NCI-H524 treated with DMSO at 0.1 percent for 48 hours (cell line): ENCODE data around the gene MRAP.
"Not testable (repeated sequence)": the region's sequence is repeated elsewhere in the genome, so short reads cannot be mapped to it uniquely, and the experiment has no call there.

Experiments
- DNase-seq: peaks from one replicate; lab custom pipeline; 2025; lab: John Stamatoyannopoulos, UW

Gene MRAP

DNA sequence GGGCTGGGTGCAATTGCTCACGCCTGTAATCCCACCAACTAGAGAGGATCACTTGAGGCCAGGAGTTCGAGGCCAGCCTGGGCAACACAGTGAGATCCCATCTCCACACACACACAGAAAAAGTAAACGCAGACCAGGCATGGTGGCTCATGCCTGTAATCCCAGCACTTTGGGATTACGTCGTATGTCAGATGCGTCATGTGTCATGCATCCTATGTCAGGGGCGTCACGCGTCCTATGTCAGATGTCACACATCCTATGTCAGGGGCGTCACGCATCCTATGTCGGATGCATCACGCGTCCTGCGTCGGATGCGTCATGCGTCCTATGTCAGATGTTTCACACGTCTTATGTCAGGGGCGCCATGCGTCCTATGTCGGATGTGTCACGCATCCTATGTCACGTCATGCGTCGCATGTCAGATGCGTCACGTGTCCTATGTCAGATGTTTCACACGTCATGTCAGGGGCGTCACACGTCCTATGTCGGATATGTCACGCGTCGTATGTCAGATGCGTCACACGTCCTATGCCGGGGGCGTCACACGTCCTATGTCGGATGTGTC lies 1.5 kb downstream of the MRAP start:
- no peak for DNase-seq

DNA sequence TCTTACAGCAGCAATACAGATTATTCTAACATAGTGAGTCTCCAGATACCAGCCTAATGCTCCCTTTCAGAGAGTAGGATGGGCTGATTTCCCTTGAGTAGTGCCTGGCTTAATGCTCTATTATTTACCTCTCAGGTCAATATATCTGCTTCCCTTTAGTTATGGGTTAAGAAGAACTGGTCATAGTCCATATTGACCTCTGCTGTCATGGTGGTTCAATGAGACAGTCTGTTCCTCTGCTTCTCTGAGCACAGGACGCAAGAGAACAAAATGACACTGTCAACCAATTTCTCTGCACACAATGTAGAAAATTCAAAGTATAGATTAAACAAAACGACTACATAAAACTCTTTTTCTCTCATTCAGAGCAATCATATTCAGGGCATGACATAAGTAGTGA lies 2.9 kb downstream of the MRAP start:
- no peak for DNase-seq

GRCh38 chr21:32302560-32302959 lies 3.9 kb downstream of the MRAP start:
- DNase-seq, result no peak

GRCh38 chr21:32303385-32303784 lies 4.7 kb downstream of the MRAP start:
- no peak for DNase-seq

DNA sequence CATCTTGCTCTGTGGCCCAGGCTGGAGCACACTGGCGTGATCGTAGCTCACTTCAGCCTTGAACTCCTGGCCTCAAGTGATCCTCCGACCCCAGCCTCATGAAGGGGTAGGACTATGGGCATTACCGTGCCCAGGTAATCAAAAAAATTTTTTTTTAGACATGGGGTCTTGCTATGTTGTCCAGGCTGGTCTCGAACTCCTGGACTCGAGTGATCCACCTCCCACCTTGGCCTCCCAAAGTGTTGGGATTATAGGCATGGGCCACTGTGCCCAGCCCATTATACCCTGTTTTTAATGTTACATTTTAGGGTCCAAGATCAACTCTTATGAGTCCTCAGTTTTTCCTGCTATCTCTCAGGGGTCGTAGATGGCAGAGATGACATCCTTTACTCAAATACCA lies 6.3 kb downstream of the MRAP start:
- DNase-seq, result no peak

- no peak for DNase-seq
Observed at GRCh38 chr21:32306021-32306780, 7.5 kb downstream of the MRAP start.

GRCh38 chr21:32307706-32308105 lies 9.1 kb downstream of the MRAP start:
- DNase-seq, result no peak

DNA sequence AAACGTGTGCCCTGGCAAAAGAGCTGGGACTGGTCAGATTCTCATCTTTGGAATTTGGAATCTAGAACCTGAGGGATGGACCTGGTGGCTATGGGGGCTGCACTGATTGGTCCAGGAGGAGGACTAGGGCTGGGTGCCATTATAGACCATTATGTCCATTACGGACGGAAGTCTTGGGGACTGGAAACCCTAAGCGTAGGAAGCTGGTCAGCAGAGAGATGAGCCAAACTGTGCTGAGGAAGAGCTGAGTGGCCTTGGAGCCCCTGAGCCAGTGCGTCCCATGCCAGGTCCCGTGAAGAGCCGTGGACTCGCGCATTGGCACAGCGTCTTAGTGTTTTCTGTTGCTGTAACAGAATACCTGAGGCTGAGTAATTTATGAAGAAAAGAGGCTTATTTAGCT lies 10.0 kb downstream of the MRAP start:
- no peak for DNase-seq

DNA sequence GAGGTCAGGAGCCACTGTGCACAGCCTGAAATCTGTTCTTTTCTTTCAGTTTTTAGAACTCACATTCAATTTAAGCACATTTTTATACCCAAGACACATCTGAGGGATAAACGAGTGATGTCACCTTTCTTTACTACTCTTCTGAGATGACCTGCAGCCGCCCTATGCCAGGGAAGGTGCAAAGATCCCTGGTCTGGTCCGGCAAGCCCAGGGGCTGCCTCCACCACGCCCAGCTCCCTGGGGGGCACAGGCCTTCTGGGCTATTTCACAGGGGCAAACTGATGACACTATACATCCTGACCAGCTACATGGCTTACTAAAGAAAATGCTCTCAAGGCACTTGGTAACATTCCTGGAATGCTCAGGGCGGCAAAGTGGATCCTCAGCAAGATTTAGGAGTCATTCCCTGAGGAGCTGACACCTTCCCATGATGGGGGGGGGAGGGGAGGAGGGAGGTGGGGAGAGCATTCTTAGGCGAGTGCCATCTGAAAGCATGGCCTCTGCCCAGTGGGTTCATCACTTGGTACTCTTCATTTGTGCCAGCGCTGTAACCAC lies 11.3 kb downstream of the MRAP start:
- no peak for DNase-seq

DNA sequence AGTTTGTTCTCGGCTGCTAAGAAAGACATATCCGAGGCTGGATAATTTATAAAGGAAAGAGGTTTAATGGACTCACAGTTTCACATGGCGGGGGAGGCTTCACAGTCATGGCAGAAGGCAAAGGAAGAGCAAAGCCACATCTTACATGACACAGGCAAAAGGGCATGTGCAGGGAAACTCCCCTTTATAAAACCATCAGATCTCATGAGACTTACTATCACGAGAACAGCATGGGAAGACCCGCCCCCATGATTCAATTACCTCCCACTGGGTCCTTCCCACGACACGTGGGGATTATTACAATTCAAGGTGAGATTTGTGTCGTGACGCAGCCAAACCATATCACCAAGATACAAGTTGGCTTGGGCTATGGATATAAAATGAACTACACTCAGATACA lies 12.3 kb downstream of the MRAP start:
- DNase-seq, result not testable (repeated sequence)

DNA sequence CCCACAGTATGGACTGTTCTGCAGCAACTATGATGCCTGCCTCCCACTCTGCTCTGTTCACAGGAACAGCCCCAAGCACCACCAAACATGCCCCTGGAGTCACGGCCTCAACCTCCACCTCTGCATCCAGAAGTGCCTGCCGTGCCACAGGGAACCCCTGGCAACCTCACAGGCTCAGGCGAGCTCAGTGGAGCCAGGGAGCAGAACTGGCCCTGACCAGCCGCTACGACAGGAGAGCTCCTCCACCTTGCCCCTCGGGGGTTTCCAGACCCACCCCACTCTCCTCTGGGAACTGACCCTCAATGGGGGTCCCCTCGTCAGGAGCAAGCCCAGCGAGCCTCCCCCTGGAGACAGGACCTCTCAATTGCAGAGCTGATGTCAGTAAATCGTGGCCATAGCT lies 13.0 kb downstream of the MRAP start:
- DNase-seq, result no peak

- no peak for DNase-seq
Observed at GRCh38 chr21:32312326-32312725, 13.7 kb downstream of the MRAP start.

DNA sequence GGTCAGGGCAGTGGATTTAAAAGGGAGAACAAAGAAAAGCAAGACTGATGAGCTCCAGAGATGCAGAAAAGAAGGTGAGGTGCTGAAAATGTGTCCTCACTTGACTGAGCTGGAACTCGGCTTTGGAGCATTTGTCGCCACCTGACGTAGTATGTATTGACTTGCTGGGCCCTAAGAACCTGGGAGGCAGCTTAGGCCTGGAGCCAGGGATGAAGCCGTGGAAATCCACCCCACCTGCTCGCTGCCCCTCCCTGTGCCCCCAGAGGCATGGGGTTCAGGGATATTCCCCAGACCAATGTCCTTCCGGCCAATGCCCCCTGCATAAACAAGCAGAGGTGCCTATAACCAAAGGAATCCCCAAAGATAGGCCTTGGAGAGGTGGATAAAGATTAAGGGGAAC lies 14.3 kb downstream of the MRAP start:
- no peak for DNase-seq

- DNase-seq, result no peak
Observed at GRCh38 chr21:32314806-32315205, 16.2 kb downstream of the MRAP start.

- no peak for DNase-seq
Observed at GRCh38 chr21:32315511-32316281, 17.0 kb downstream of the MRAP start.

DNA sequence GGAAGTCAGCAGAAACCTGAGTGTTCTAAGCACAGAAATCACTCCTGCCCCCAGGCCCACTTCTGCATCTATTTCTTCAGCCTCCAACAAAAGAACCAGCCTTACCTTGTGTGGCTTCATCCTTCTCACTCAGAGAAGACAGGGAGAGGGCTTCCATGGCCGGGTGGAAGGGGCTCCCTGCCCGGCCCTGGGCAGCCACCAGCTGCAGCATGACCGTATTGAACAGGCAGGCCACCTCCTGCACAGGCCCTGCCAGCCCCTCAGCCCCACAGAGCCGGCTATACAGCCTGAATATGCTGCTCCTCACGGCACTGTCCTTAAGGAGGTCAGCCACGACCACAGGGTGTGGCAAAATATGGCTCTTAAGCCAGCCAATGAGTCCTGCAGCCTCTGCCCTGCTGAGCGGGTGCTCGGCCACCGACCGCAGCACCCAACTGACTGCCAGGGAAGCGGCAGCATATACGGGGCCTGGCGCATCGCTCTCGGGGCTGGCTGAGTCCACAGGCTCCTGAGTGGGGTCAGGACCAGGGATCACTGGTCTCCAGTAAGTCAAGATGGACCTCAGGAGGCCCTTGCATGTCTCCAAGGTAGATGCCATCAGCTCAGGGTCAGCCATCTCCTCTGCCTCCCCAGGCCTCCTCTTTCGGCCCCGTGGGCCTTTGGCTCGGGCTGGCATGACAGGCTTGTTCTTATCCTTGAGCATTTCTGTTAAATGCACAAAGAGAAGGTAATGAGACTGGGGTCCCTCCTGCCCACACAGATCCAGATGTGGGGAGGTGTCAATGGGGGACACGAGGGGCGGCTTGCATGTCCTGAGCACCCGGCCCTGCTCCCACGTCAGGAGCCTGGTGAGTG lies 17.9 kb downstream of the MRAP start:
- no peak for DNase-seq

DNA sequence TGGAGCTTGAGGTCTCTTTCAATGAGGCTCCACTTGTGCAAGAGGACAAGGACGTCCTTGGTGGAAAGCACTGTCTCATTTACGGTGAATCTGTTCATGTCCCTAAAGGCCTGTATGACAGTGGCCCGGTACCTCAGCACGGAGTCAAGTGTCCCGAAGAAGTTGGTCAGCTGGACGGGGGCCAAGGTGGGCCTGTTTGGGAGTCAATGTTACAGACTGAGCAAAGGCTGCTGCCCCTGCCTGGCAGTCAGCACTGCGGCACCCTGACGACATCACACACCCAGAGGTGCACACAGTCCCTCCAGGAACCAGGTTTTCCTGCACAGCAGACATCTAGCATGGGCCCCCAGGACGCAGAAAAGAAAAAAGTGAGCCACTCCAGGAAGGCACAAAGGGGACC lies 19.1 kb downstream of the MRAP start:
- no peak for DNase-seq

DNA sequence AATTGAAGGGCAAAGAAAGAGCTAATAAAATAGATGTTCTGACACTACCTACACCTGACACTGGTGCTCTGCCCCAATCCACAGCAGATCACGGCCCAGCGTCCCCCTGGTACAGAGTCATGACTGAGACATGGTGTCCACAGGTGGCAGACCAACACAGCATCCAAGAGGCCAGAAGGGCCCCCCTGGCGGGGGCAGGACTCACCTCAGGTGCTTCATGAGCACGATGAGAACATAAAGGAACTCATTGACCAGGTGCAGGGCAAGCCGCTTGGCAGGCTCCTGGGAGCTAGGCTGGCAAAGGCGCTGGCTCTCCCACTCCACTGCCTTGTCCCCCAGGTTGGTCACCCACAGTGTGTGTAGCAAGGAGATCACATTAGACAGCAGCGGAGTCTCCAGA lies 20.4 kb downstream of the MRAP start:
- DNase-seq, result no peak

DNA sequence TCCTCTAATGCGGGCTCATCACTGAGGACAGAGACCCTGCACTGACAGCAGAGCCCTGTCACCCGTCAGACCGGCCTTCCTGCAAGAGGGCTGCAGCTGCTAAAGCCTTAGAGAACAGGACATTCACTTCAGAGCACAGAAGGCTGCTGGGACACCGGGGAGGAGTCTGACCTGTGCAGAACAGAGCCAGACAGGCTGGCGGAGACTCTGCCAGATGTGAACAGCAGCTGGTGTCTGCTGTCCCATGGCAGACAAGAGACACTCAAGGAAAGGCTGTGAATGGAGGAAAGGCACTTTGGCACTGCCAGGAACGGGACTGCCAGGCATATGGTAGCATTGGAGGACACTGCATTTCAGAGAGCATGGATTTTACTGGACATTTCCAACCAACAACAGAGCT lies 21.4 kb downstream of the MRAP start:
- no peak for DNase-seq

DNA sequence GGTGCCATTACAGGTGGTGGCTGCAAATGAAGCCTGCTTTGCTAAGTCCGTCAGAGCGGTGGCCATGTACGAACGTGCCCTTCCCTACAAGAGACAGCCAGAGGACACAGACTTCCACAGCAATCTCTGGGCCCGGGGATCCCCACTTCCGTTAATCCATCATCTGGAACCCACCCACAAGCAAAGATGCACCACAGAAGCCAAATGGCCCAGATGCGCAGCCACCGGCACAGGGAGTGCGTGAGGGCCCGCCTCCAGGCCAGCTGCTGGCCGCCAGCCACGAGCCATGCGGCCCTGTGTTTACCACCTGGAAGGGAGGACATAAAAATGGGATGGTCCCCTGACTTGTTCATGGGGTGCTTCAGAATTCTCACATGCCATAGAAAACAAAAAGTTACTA lies 22.1 kb downstream of the MRAP start:
- DNase-seq, result no peak

DNA sequence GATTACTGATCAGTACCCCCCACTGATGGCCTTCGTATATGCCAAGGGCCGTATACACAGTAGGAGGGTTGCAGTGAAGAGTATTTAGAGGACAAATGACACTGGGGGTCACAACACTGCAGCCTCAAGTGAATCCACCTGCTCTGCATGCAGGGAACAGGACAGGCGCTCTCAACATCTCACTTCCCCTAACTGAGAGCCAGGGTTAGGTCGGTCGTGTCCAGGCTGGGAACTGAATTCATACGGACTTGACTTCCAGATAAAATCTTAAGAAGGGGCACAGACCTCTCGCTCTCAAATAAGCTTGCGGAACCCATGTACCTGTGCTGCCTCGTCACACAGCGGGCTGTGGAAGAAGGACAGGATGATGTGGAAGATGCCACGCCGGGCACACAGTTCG lies 22.8 kb downstream of the MRAP start:
- DNase-seq, result no peak

DNA sequence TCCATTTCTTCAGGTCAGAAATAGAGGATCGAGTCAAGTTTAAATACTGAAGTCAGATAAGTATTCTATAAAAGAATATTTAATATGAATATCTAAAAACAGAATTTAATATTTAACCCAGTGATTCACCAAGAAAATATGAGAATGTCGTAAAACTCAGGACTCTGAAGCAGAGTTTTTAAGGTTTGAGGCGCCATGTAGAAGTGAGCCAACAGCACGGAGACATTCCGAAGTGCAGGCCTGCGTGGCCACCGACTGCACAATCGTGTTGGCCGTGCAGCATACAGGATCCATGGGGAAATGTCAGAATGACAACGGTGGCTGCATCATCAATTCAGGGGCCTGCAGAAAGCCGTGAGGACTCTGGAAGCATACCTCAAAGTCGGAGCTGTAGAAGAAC lies 23.4 kb downstream of the MRAP start:
- no peak for DNase-seq
